NCI-H1092 (cell line): Measurements from ENCODE around the gene LFNG.

Experiments used
- DNase-seq: peaks from one replicate; lab custom pipeline; 2025; lab: John Stamatoyannopoulos, UW

The LFNG gene

GRCh38 chr7:2483494-2483893, 36.1 kb upstream of the LFNG start:
- no peak for DNase-seq

DNA sequence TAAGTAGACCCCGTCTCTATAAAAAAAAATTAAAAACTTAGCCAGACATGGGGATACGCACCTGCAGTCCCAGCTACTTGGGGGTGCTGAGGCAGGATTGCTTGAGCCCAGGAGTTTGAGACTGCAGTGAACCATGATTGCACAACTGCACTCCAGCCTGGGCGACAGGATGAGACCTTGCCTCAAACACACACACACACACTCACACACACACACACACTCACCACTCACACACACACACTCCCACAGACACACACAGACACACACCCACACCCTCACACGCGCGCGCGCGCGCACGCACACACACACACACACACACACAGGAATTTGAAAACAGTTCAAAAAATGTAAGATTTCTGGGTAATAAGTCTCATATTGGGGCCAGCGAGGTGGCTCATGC, 34.7 kb upstream of the LFNG start:
- no peak for DNase-seq

GRCh38 chr7:2487586-2488271, 31.8 kb upstream of the LFNG start:
- no peak for DNase-seq

DNA sequence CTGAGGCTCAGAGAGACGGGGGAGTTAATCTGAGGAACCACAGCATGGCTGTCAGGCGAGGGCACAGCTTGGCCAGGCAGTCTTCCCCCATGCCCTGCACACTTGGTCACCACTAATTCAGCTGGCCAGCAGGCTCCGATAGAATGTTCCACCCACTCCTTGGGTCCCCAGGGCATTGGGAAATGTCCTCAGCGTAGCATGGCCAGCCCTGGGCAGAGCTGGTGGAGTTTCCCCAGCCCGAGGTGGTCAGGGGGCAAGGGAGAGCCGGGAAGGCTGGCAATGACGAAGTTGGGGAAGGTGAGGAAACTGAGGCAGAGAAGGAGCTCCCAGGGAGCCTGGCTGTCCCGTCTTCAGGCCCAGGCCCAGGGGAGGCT, 31.3 kb upstream of the LFNG start:
- no peak for DNase-seq

DNA sequence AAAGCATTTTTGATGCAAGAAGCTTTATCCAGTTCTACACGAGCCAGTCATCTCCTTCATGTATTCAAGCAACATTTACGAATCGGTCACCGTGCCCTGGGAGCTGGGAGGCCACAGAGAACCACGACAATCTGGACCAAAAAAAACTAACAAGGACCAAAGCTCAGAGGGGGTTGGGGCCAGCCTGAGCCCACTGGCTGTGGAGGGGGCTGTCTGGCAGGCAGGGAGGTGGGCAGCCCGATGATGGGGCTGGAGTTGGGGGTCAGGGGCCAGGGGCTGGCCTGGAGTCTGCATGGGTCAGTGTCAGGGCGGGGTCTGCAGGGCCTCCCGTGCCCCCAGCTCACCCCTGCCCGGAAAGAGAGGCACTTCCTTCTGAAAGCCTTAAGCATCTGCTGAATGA, 30.9 kb upstream of the LFNG start:
- no peak for DNase-seq

DNA sequence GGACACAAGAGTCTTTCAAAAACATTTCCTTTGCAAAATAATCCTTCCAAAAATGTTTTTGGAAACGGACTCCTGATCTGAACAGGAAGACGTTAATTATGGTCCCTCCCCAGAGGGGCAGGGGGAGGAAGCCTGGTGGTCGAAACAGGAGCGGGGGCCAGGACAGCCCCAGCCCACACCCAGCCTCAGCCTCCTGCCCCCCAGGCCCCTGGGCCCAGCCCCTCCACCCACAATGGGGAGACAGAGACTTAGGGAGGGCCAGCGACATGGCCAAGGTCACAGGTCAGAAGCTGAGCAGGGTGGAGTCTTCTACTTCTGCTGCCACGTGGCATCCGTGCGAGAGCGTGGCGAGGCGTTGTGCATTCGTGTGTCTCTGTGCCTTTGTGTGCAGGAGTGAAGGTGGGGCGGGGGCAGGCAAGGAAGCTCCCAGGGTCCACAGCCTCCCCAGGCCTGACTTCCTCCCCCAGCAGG, 29.4 kb upstream of the LFNG start:
- DNase-seq, result no peak

GRCh38 chr7:2492038-2492437, 27.5 kb upstream of the LFNG start:
- no peak for DNase-seq

- no peak for DNase-seq
Observed at GRCh38 chr7:2493205-2494164, 26.1 kb upstream of the LFNG start.

DNA sequence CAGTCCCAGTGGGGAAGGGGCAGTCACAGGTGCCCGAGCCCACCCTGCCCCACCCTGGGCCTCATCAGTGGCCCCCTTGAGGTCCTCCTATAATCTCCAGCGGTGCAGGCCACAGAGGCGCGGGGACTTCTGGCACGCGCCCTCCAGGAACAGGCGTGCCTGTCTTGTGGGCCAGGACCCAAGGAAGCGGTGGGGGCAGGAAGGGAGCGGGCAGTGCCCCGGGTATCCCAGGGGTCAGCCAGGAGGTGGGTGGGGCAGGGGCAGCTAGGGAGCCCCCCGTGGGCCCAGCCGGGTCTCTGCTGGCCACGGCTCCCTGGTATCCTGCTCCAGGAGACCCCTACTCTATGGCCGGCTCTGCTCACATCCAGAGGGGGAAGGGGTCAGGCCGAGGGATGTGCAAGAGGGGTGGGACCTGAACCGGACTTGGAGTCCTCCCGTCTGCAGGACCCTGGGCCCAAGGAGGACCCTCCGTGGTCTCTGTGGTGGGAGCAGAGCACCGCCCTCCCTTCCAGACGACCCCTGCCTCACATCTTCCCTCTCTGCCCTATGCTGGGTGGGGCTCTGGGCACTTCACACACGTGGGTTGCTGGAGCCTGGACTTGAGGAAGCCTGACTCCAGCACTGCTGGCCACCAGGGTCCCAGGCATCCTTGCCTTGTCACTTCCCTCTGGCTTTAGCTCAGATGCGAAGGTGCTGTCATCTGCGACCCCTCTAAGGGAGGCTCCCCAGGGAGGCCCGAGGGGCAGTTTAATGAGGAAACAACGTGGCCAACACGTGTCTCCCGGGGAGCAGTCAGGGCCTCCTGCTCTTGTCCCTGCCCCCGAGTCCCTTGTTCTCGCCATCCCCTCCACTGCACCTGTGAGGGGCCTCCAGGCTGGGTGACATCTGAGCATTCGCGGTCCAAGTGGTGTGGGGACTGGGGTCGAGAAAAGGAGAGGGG, 25.1 kb upstream of the LFNG start:
- DNase-seq, result no peak

DNA sequence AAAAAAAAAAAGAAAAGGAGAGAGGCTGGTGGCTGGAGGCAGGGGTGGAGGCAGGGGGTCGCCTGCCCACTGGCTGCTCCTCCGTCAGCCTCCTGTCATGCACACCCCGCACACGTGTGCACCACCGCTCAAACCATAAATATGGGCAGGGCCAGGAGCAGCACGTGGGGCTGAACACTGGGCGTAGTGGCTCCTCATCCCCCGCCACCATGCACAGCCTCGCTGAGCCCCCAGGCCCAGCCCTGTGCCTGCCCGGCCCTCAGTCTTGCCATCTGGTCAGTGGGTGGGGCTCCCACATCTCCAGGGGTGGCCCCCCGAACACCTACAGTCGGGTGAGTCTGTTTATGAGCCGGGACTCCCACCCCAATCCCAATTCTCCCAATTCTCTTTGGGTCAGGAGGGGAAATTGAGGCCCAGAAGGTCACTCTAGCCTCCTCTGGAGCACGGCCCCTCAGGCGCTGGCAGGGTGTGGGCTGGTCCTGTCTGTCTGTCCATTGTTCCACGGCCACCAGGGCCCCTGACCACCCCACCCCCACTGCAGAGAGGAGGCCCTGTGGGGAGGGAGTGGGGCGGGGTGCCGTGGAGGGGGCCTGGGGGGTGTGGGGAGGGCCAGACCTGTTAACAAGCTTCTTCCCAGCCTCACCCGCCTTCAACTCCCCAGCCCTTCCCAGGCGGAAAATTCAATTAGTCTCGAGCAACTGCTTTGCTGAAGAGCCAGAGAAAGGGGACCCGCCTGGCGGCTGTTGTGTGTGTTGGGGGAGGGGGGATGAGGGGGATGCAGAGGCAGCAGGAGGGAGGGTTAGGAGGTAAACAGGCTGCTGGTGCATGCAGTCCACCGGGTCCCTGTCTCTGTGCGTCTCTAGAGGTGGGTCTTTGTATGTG, 23.9 kb upstream of the LFNG start:
- no peak for DNase-seq

GRCh38 chr7:2496375-2496774, 23.2 kb upstream of the LFNG start:
- DNase-seq, result no peak

GRCh38 chr7:2497065-2497464, 22.5 kb upstream of the LFNG start:
- DNase-seq, result no peak

- no peak for DNase-seq
Observed at GRCh38 chr7:2497500-2498336, 21.9 kb upstream of the LFNG start.

- DNase-seq, result no peak
Observed at GRCh38 chr7:2498708-2499107, 20.9 kb upstream of the LFNG start.

DNA sequence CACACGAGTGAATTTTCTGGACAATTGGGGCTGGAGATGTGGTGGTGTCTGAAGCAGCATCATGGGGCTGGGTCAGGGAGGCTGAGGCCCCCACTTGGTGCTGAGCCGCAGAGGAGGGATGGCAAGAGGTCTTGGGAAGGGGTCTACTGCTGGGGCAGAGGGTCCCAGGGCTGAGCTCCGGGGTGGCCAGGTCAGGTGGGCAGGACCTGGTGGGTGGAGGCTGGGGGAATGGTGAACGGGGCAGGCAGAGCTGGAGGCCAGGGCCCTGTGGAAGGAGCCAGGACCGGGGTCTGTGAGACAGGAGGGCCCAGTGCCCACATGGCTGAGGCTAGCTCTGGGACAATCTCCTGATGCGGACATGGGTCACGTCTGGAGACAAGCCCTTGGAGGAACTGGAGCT, 20.4 kb upstream of the LFNG start:
- no peak for DNase-seq

- DNase-seq, result no peak
Observed at GRCh38 chr7:2499719-2500430, 19.7 kb upstream of the LFNG start.

GRCh38 chr7:2500701-2501100, 18.9 kb upstream of the LFNG start:
- no peak for DNase-seq

- DNase-seq, result no peak
Observed at GRCh38 chr7:2501947-2502646, 17.5 kb upstream of the LFNG start.

GRCh38 chr7:2502647-2502966, 17.0 kb upstream of the LFNG start:
- DNase-seq, result no peak
